Suprapubic skin (tissue), 4 donors: Measurements from ENCODE around the gene ZNF791.

Experiments used
- CTCF ChIP-seq, 2 donors: fragments of 200-600 bp in 1 of 2; fragments of 450-650 bp in 1 of 2; sonication (generic) in 1 of 2; IDR thresholded peaks; one replicate each; pipeline ENCODE4 v1.5.1; 2016 to 2019; ENCODE audit warnings: antibody characterized with exemption in 2 of 2, mild to moderate bottlenecking in 1 of 2, moderate library complexity in 1 of 2
- EP300 ChIP-seq: sonication (generic); formaldehyde crosslinking; IDR thresholded peaks from one replicate; pipeline ENCODE4 v1.6.1; 2017; ENCODE audit warnings: antibody characterized with exemption
- POLR2A ChIP-seq, 2 donors: fragments of 450-650 bp; IDR thresholded peaks; one replicate each; pipeline ENCODE4 v1.6.1; 2017; ENCODE audit warnings: antibody characterized with exemption in 2 of 2, mild to moderate bottlenecking in 2 of 2, moderate library complexity in 2 of 2
- POLR2AphosphoS5 ChIP-seq, 3 donors: sonication (generic); formaldehyde crosslinking; IDR thresholded peaks; one replicate each; pipeline ENCODE4 v1.6.1; 2017; ENCODE audit warnings: antibody characterized with exemption in 3 of 3

- TF ChIP-seq POLR2A (IDR thresholded peaks at IDR 0.05): no peak
- TF ChIP-seq CTCF (IDR thresholded peaks at IDR 0.05): no peak
- TF ChIP-seq EP300: no peak
- TF ChIP-seq POLR2AphosphoS5 (IDR thresholded peaks at IDR 0.05): no peak
These were observed 58.2 kb downstream of the ZNF791 start for GRCh38 chr19:12668932-12669269.
